ENCODE measurements around the gene ZNF358.

- no peak for TF ChIP-seq CTCF (IDR thresholded peaks at IDR 0.05; ENCODE audit: insufficient read depth, low read length, poor library complexity, severe bottlenecking)
- no peak for TF ChIP-seq EZH2phosphoT487 (conservative IDR thresholded peaks at IDR 0.05; ENCODE audit: low read length)
These were observed 39.7 kb upstream of the ZNF358 start for GRCh38 chr19:7476241-7476640.

Measured in SU-DHL-6 (cell line).